CD4-positive, alpha-beta memory T cell (primary cell): ENCODE measurements around the gene MYL3. TPM values are rescaled to one million over a fixed set of nuclear protein-coding genes. Genes with fewer than 3 reads are reported as not detected.

Experiments
- CTCF ChIA-PET: fragments of 350-600 bp; sonication (Branson Sonifier 250); formaldehyde crosslinking; loops from one replicate; lab custom pipeline; 2021; ENCODE audit warnings: inconsistent platforms; ENCODE audit not compliant: partially characterized antibody; lab: Charles Lee
- POLR2A ChIA-PET: fragments of 350-600 bp; sonication (Branson Sonifier 250); formaldehyde crosslinking; loops from one replicate; lab custom pipeline; 2021; ENCODE audit not compliant: partially characterized antibody; lab: Charles Lee
- DNase-seq, 5 donors: peaks; one replicate each; pipeline versions ENCODE4 v3.0.0 to v3.0.0-alpha.2; 2020 to 2022; ENCODE audit warnings: mixed read lengths in 1 of 5
- H3K27ac ChIP-seq: one replicate; pipeline ENCODE4 v1.7.0; 2013; ENCODE audit warnings: low read depth, low read length
- H3K27me3 ChIP-seq: 2 replicates; pipeline ENCODE4 v1.7.0; 2013; ENCODE audit warnings: mild to moderate bottlenecking, low read length, moderate library complexity; ENCODE audit not compliant: insufficient read depth
- H3K36me3 ChIP-seq: 2 replicates; pipeline ENCODE4 v1.7.0; 2013; ENCODE audit warnings: mild to moderate bottlenecking, low read length, moderate library complexity; ENCODE audit not compliant: insufficient read depth
- H3K4me1 ChIP-seq: 2 replicates; pipeline ENCODE4 v1.7.0; 2013; ENCODE audit warnings: mild to moderate bottlenecking, low read length, moderate library complexity; ENCODE audit not compliant: insufficient read depth
- H3K4me3 ChIP-seq, 2 donors: one replicate each; pipeline ENCODE4 v1.7.0; 2013; ENCODE audit warnings: low read length in 2 of 2, mild to moderate bottlenecking in 1 of 2
- H3K9me3 ChIP-seq, 2 donors: one replicate each; pipeline ENCODE4 v1.7.0; 2013; ENCODE audit warnings: low read length in 2 of 2, control low read depth in 1 of 2; ENCODE audit not compliant: control insufficient read depth in 1 of 2
- H3K27ac Mint-ChIP-seq, 7 donors: one replicate each; pipeline ENCODE4 v1.8.0; 2020 to 2021; ENCODE audit warnings: mixed read lengths in 7 of 7, mild to moderate bottlenecking in 6 of 7, inconsistent platforms in 3 of 7, moderate library complexity in 3 of 7
- H3K27me3 Mint-ChIP-seq, 2 donors: one replicate each; pipeline ENCODE4 v1.8.0; 2020 to 2021; ENCODE audit warnings: mixed read lengths in 2 of 2
- H3K36me3 Mint-ChIP-seq, 2 donors: one replicate each; pipeline ENCODE4 v1.8.0; 2020 to 2021; ENCODE audit warnings: mixed read lengths in 2 of 2, inconsistent platforms in 1 of 2, mild to moderate bottlenecking in 1 of 2
- H3K4me1 Mint-ChIP-seq, 4 donors: one replicate each; pipeline ENCODE4 v1.8.0; 2020 to 2021; ENCODE audit warnings: mixed read lengths in 4 of 4, mild to moderate bottlenecking in 1 of 4
- H3K4me3 Mint-ChIP-seq, 8 donors: one replicate each; pipeline ENCODE4 v1.8.0; 2020 to 2021; ENCODE audit warnings: mixed read lengths in 8 of 8, mild to moderate bottlenecking in 7 of 8, moderate library complexity in 6 of 8, inconsistent platforms in 3 of 8
- H3K9me3 Mint-ChIP-seq, 8 donors: one replicate each; pipeline ENCODE4 v1.8.0; 2020 to 2021; ENCODE audit warnings: mixed read lengths in 8 of 8, mild to moderate bottlenecking in 5 of 8, inconsistent platforms in 3 of 8, moderate library complexity in 1 of 8
- intact Hi-C: fragments of 100-400 bp; cut with micrococcal nuclease; formaldehyde crosslinking; loops from one replicate; pipeline ENCODE4 v1.15.1; 2023
- polyA plus RNA-seq, 2 donors: library from polyadenylated mRNA; unstranded; fragments of 300-500 nt; fragmentation: Illumina TruSeq; gene quantifications; one replicate each; pipeline ENCODE4 v1.2.3, GENCODE V29; 2021
- total RNA-seq, 2 experiments: library from RNA; stranded (reverse); gene quantifications; one replicate each; pipeline ENCODE4 v1.2.3, GENCODE V29; 2021

Gene MYL3
- total and polyA plus RNA-seq, 4 experiments from 2014 or later: not detected

DNA sequence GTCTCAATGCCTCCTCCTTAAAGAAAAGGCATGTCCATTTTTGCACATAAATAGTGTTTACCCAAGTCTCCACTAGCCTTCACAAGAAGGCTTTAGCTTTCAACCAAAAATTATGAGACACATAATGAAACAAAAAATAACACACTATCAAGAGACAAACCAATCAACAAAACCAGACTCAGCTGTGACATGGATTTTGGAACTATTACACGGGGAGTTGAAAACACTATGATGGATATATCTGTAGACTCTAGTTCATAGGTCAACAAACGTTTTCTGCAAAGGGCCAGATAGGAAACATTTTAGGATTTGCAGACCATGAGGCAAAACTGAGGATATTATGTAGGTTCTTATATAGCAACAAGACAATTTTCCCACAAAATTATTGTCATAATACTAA, 24.9 kb downstream of the MYL3 start:
- CTCF ChIA-PET: interaction anchor here (1.3 to 3.1 kb wide), 2 partner anchors 8 to 11 kb away, joined by 3 to 14 read pairs; no protein-coding TSS in a partner anchor

DNA sequence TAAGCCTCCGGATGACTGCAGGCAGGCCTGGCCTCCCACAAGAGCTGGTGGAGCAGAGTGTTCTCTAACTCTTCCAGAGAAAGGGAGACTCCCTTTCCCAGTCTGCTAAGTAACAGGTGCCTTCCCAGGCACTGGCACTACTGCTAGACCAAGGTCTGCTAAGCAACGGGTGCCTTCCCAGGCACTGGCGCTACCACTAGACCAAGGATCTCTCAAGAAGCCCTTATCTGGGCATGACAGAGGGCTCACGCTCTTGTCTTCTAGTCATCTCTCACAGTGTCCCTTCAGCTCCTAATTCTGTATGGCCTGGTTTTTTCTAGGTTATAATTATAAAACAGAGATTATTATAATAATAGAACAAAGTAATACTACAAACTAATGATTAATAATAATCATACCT, 27.8 kb downstream of the MYL3 start:
- H3K4me3 ChIP-seq: no peak overlapping the region
- no peaks in the 10 kb centered on the region for H3K27me3 ChIP-seq
- ChIA-PET POLR2A (no interaction called here), CTCF (interaction anchor here (3.1 kb wide), 1 partner anchor 11 kb away, joined by 14 read pairs; no protein-coding TSS in a partner anchor)
- Mint-ChIP-seq H3K4me1 (no peaks in the 10 kb centered on the region), H3K27ac (no peak overlapping the region), H3K4me3 (no peak overlapping the region), H3K9me3 (peaks cover 4 to 37% (median 29%) of the 10 kb centered on the region in 8 donors), H3K36me3 (peaks cover 8 to 15% of the 10 kb centered on the region in 2 donors), H3K27me3 (peaks cover 1 to 2% of the 10 kb centered on the region in 2 donors)
- H3K27ac ChIP-seq: no peak overlapping the region
- peaks cover 0 to 3% of the 10 kb centered on the region in 2 donors for H3K9me3 ChIP-seq
- no peak for DNase-seq
- intact Hi-C loops: no loop called here
- H3K36me3 ChIP-seq: no peaks in the 10 kb centered on the region
- no peaks in the 10 kb centered on the region for H3K4me1 ChIP-seq

More for the DNA sequence above, 24.9 kb downstream of the MYL3 start:
- Histone ChIP-seq H3K4me1 (no peaks in the 10 kb centered on the region), H3K27me3 (no peaks in the 10 kb centered on the region), H3K9me3 (peaks cover 0 to 3% of the 10 kb centered on the region in 2 donors), H3K36me3 (no peaks in the 10 kb centered on the region), H3K4me3 (no peak overlapping the region), H3K27ac (no peak overlapping the region)
- H3K36me3 Mint-ChIP-seq: peaks cover 15 to 17% of the 10 kb centered on the region in 2 donors
- intact Hi-C loops: no loop called here
- peaks cover 4 to 55% (median 46%) of the 10 kb centered on the region in 8 donors for H3K9me3 Mint-ChIP-seq
- H3K4me1 Mint-ChIP-seq: no peaks in the 10 kb centered on the region
- DNase-seq: no peak
- H3K4me3 Mint-ChIP-seq: no peak overlapping the region
- POLR2A ChIA-PET: no interaction called here
- peaks cover 0 to 1% of the 10 kb centered on the region in 2 donors for H3K27me3 Mint-ChIP-seq
- no peak overlapping the region for H3K27ac Mint-ChIP-seq

DNA sequence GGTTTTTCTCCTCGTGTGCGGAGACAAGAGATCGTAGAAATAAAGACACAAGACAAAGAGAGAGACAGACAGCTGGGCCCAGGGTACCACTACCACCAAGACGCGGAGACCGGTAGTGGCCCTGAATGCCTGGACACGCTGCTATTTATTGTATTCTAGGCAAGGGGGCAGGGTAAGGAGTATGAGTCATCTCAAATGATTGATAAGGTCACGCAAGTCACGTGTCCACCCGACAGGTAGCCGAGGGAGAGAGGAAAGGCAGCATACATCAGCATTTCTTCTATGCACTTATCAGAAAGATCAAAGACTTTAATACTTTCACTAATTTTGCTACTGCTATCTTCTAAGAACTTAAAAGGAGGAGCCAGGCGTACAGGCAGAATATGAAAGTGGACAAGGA, 28.2 kb downstream of the MYL3 start:
- DNase-seq: no peak
- peaks cover 4 to 33% (median 25%) of the 10 kb centered on the region in 8 donors for H3K9me3 Mint-ChIP-seq
- ChIA-PET POLR2A (no interaction called here), CTCF (interaction anchor here (3.1 kb wide), 1 partner anchor 11 kb away, joined by 14 read pairs; no protein-coding TSS in a partner anchor)
- H3K9me3 ChIP-seq: no peaks in the 10 kb centered on the region
- no peak overlapping the region for H3K27ac ChIP-seq
- no peak overlapping the region for H3K27ac Mint-ChIP-seq
- H3K4me3 ChIP-seq: no peak overlapping the region
- H3K4me1 ChIP-seq: no peaks in the 10 kb centered on the region
- H3K27me3 Mint-ChIP-seq: peaks cover 1 to 2% of the 10 kb centered on the region in 2 donors
- H3K4me1 Mint-ChIP-seq: no peaks in the 10 kb centered on the region
- no peak overlapping the region for H3K4me3 Mint-ChIP-seq
- no peaks in the 10 kb centered on the region for H3K27me3 ChIP-seq
- H3K36me3 Mint-ChIP-seq: peaks cover 7 to 15% of the 10 kb centered on the region in 2 donors
- H3K36me3 ChIP-seq: no peaks in the 10 kb centered on the region
- intact Hi-C loops: no loop called here

DNA sequence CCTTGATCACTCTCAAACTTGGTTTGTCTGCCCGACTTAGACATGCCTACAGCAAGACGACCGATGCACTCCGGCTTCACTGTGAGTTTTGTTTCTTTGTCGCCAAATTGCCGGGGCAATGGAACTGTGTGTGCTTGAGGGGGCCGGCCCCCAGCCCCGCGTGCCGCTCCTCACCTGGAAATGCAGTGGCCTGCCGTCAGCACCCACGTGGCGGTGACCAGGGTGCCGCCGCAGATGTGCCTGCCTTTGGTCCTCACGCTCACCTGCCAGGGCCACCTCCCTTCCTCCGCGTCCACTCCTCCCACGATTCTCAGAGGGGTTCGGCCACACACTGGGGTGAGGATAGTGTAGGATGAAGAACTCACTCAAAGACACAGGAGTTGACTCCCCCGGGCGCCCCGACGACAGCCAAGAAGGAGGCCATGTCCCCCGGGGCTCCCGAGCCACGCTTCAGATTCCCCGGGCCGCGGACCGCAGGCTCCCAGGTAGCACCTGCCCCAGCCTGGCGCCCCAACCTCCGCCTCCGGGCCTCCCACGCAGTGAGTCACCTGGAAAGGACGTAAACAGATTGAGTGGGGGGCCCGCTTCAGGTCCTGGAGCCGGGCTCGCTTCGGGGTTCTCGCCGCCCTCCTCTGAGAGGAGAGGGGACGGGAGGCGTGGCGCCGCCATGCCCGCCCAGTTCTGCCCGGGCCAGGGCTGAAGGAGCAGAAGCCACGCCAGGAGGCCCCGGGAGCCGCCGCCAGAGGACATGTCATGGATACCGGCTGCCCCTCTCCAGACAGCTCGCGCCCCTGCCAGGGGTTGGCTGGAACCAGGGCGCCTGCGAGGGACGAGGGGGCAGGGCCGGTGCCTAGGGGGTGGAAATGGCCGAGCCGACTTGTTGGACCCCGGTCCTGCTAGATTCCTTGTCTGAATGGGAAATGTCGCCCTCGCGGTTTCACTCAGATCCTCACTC, 29.6 kb downstream of the MYL3 start:
- H3K9me3 ChIP-seq: no peaks in the 10 kb centered on the region
- Mint-ChIP-seq H3K9me3 (peaks cover 4 to 23% (median 15%) of the 10 kb centered on the region in 8 donors), H3K4me1 (no peaks in the 10 kb centered on the region), H3K36me3 (peaks cover 7 to 9% of the 10 kb centered on the region in 2 donors), H3K27ac (peak overlapping the region in 1 of 7 donors; percentile 26), H3K27me3 (peaks cover 1 to 2% of the 10 kb centered on the region in 2 donors), H3K4me3 (no peak overlapping the region)
- H3K27me3 ChIP-seq: no peaks in the 10 kb centered on the region
- intact Hi-C loops: no loop called here
- DNase-seq: no peak
- no peaks in the 10 kb centered on the region for H3K36me3 ChIP-seq
- ChIA-PET POLR2A (no interaction called here), CTCF (interaction anchor here (1.3 kb wide), 1 partner anchor 12 kb away, joined by 4 read pairs; no protein-coding TSS in a partner anchor)
- no peaks in the 10 kb centered on the region for H3K4me1 ChIP-seq
- H3K27ac ChIP-seq: no peak overlapping the region
- no peak overlapping the region for H3K4me3 ChIP-seq

DNA sequence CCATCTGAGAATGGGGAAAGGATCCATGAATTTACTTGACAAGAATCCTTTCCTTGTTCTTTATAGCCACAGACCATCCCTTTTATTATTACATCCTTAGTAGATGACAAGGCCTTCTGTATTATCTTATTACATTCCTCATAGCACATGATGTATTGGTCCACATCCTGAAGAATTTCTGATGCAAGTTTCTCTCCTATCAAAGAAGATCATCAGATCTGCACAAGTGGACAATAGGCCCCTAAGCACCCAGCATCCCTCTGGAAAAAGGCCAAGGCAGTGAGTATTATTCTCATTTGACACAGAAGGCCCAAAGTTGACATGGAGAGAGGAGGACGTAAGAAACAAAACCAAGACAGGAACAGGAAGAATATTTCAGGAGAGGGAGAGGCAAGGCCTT, 31.4 kb downstream of the MYL3 start:
- DNase-seq: no peak
- CTCF ChIA-PET: no interaction called here

DNA sequence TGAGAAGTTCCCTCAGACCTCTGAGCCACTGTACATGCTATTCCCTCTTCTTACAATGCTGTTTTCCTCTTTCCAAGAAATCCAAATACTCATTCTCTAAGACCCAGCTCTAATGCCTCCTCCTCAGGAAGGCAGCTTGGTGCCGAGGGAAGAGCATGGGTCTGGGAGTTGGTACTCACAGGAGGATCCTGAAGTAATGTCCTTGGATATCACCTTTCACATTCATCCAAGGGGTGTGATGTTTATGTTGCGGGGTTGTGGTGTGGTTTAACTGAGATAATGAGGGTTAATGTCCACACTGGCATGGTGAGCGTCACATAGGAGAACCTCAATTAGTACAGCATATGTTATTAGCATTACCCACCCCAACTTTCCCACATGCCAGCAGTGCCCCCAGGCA, 31.9 kb downstream of the MYL3 start:
- Histone ChIP-seq H3K36me3 (no peaks in the 10 kb centered on the region), H3K27me3 (no peaks in the 10 kb centered on the region), H3K4me3 (no peak overlapping the region), H3K27ac (no peak overlapping the region), H3K4me1 (no peaks in the 10 kb centered on the region), H3K9me3 (no peaks in the 10 kb centered on the region)
- Mint-ChIP-seq H3K27ac (no peak overlapping the region), H3K4me1 (no peaks in the 10 kb centered on the region), H3K4me3 (no peak overlapping the region), H3K27me3 (peaks cover 4 to 5% of the 10 kb centered on the region in 2 donors), H3K36me3 (no peaks in the 10 kb centered on the region), H3K9me3 (peaks cover 0 to 3% (median 0%) of the 10 kb centered on the region in 8 donors)
- POLR2A ChIA-PET: no interaction called here
- DNase-seq: no peak
- intact Hi-C loops: no loop called here
- CTCF ChIA-PET: interaction anchor here (0.5 kb wide), 1 partner anchor 1166 kb away, joined by 4 read pairs; no protein-coding TSS in a partner anchor

More for the DNA sequence above, 31.4 kb downstream of the MYL3 start:
- no peak overlapping the region for H3K27ac Mint-ChIP-seq
- peaks cover 1 to 2% of the 10 kb centered on the region in 2 donors for H3K27me3 Mint-ChIP-seq
- H3K4me3 Mint-ChIP-seq: no peak overlapping the region
- Histone ChIP-seq H3K27me3 (no peaks in the 10 kb centered on the region), H3K27ac (no peak overlapping the region), H3K4me3 (no peak overlapping the region), H3K9me3 (no peaks in the 10 kb centered on the region), H3K36me3 (no peaks in the 10 kb centered on the region), H3K4me1 (no peaks in the 10 kb centered on the region)
- no peaks in the 10 kb centered on the region for H3K36me3 Mint-ChIP-seq
- no peaks in the 10 kb centered on the region for H3K4me1 Mint-ChIP-seq
- intact Hi-C loops: no loop called here
- POLR2A ChIA-PET: no interaction called here
- peaks cover 0 to 6% (median 0%) of the 10 kb centered on the region in 8 donors for H3K9me3 Mint-ChIP-seq

DNA sequence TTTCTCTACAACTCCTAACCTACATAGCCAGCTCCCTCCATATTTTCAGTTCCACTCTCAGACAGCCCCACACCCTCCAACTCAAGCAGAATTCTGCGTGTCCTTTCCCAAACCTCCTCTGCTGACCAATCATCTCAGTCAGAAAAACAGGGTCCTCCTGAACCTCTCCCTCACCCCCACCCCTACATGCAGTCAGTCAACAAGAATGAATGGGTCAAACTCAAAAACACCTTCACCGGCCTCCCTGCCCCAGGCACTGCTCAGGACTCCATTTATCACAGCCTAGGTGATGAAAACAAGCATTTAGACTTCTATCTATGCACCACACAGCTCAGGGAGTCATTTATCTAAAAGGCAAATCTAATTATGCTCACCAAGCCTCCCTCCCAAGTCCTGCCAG, 32.4 kb downstream of the MYL3 start:
- Histone ChIP-seq H3K27ac (no peak overlapping the region), H3K9me3 (no peaks in the 10 kb centered on the region), H3K4me3 (no peak overlapping the region), H3K36me3 (no peaks in the 10 kb centered on the region), H3K27me3 (no peaks in the 10 kb centered on the region), H3K4me1 (no peaks in the 10 kb centered on the region)
- Mint-ChIP-seq H3K4me1 (no peaks in the 10 kb centered on the region), H3K4me3 (no peak overlapping the region), H3K9me3 (peaks cover 0 to 3% (median 0%) of the 10 kb centered on the region in 8 donors), H3K27ac (no peak overlapping the region), H3K27me3 (peaks cover 4 to 5% of the 10 kb centered on the region in 2 donors), H3K36me3 (no peaks in the 10 kb centered on the region)
- POLR2A ChIA-PET: no interaction called here
- CTCF ChIA-PET: interaction anchor here (0.5 kb wide), 1 partner anchor 1166 kb away, joined by 4 read pairs; no protein-coding TSS in a partner anchor
- intact Hi-C loops: no loop called here
- no peak for DNase-seq
